GM21825 (cell line): ENCODE data around the gene NOTCH1.

Experiments
- ATAC-seq: cut with Tn5 transposase; IDR thresholded peaks from one replicate; pipeline ENCODE4 v1.9.1; 2021; ENCODE audit warnings: mild to moderate bottlenecking, moderate library complexity; ENCODE audit not compliant: unreplicated experiment

NOTCH1 gene

GRCh38 chr9:136486823-136487620 is 58.8 kb downstream of the NOTCH1 start:
- no peak for ATAC-seq

GRCh38 chr9:136486131-136486530 is 59.7 kb downstream of the NOTCH1 start:
- no peak for ATAC-seq

- ATAC-seq, result no peak
These were observed 60.5 kb downstream of the NOTCH1 start for GRCh38 chr9:136485049-136486045.

GRCh38 chr9:136484153-136485048 is 61.4 kb downstream of the NOTCH1 start:
- no peak for ATAC-seq

GRCh38 chr9:136483589-136484152 is 62.2 kb downstream of the NOTCH1 start:
- ATAC-seq, result peak; percentile 47

- ATAC-seq, result peak; percentile 45
These were observed 62.9 kb downstream of the NOTCH1 start, which contains the start of gene SEC16A for GRCh38 chr9:136482793-136483588. SEC16A (minus strand) TSS chr9:136483040; CDS start chr9:136477615, 5,425 bp downstream.

- ATAC-seq, result no peak
These were observed 63.6 kb downstream of the NOTCH1 start for GRCh38 chr9:136482046-136482792.

- no peak for ATAC-seq
These were observed 64.3 kb downstream of the NOTCH1 start for GRCh38 chr9:136481558-136481957.

- no peak for ATAC-seq
These were observed 69.3 kb downstream of the NOTCH1 start for GRCh38 chr9:136476369-136477150.

- no peak for ATAC-seq
These were observed 70.6 kb downstream of the NOTCH1 start for GRCh38 chr9:136474974-136475865.

- no peak for ATAC-seq
These were observed 71.7 kb downstream of the NOTCH1 start for GRCh38 chr9:136474021-136474640.

GRCh38 chr9:136473354-136473721 is 72.5 kb downstream of the NOTCH1 start:
- no peak for ATAC-seq

GRCh38 chr9:136472640-136473353 is 73.1 kb downstream of the NOTCH1 start:
- no peak for ATAC-seq

- no peak for ATAC-seq
These were observed 73.9 kb downstream of the NOTCH1 start for GRCh38 chr9:136471802-136472487.

GRCh38 chr9:136470792-136471469 is 74.9 kb downstream of the NOTCH1 start:
- ATAC-seq, result no peak
